Endothelial cell of umbilical vein (primary cell): ENCODE data around the gene RMC1. TPM values are rescaled to one million over a fixed set of nuclear protein-coding genes. Genes with fewer than 3 reads are reported as not detected.

Experiments
- BruUV-seq: library from RNA; stranded (reverse); fragments of 400-500 nt; replicated peaks from 2 replicates; lab custom pipeline; 2021; lab: Mats Ljungman, UMichigan
- CTCF ChIA-PET: fragments of 300-600, 350-600 bp; sonication (Branson Sonifier 250); formaldehyde crosslinking; loops from one replicate; lab custom pipeline; 2021; ENCODE audit warnings: antibody characterized with exemption, inconsistent platforms; lab: Charles Lee
- POLR2A ChIA-PET: fragments of 300-600, 350-600 bp; sonication (Branson Sonifier 250); formaldehyde crosslinking; loops from one replicate; lab custom pipeline; 2021; ENCODE audit warnings: antibody characterized with exemption, inconsistent platforms; lab: Charles Lee
- DNase-seq: peaks from one replicate; pipeline ENCODE4 v3.0.0-alpha.2; 2011; ENCODE audit warnings: low read depth, low spot score
- FAIRE-seq: peaks from 2 replicates; lab custom pipeline; 2011; peaks lifted over from hg19 to GRCh38; lab: Jason Lieb, UNC
- H2AFZ ChIP-seq: 2 replicates; pipeline ENCODE4 v1.6.0; 2012; ENCODE audit warnings: low read depth, low read length, control low read depth, inconsistent platforms
- H3K27ac ChIP-seq: 2 replicates; pipeline ENCODE4 v1.5.1; 2011; ENCODE audit warnings: low read depth, mild to moderate bottlenecking, control low read depth, low read length, moderate library complexity; ENCODE audit not compliant: insufficient read depth
- H3K27me3 ChIP-seq, 2 experiments: 2 replicates each; pipeline versions ENCODE4 v1.6.0 to v1.6.1; 2011; ENCODE audit warnings: low read length in 2 of 2, mixed read lengths in 1 of 2; ENCODE audit not compliant: control insufficient read depth in 2 of 2, insufficient read depth in 2 of 2
- H3K36me3 ChIP-seq, 2 experiments: 2 replicates in 1 of 2; 3 replicates in 1 of 2; pipeline ENCODE4 v1.5.1; 2011; ENCODE audit warnings: low read length in 2 of 2, mild to moderate bottlenecking in 1 of 2, moderate library complexity in 1 of 2; ENCODE audit not compliant: control insufficient read depth in 2 of 2, insufficient read depth in 2 of 2; ENCODE audit errors: extremely low read depth in 1 of 2
- H3K4me1 ChIP-seq: 3 replicates; pipeline ENCODE4 v1.5.1; 2011; ENCODE audit warnings: mild to moderate bottlenecking, low read length; ENCODE audit not compliant: control insufficient read depth, insufficient read depth; ENCODE audit errors: extremely low read depth
- H3K4me2 ChIP-seq: 2 replicates; pipeline ENCODE4 v1.6.1; 2011; ENCODE audit warnings: low read length, control low read depth, mixed read lengths; ENCODE audit not compliant: insufficient read depth
- H3K4me3 ChIP-seq, 3 experiments: fragments of 200-600 bp in 1 of 3; sonication (generic), shearing (Covaris generic) in 1 of 3; replicated peaks in 1 of 3; 2 replicates each; pipeline ENCODE4 v1.5.1; 2011 to 2016; ENCODE audit warnings: control low read depth in 3 of 3, low read length in 3 of 3, mild to moderate bottlenecking in 2 of 3, inconsistent platforms in 1 of 3, low read depth in 1 of 3, moderate library complexity in 1 of 3; ENCODE audit not compliant: insufficient read depth in 1 of 3
- H3K79me2 ChIP-seq: 2 replicates; pipeline ENCODE4 v1.6.0; 2012; ENCODE audit warnings: low read length, inconsistent platforms; ENCODE audit not compliant: control insufficient read depth, insufficient read depth
- H3K9ac ChIP-seq: replicated peaks from 2 replicates; pipeline ENCODE3; 2011; ENCODE audit warnings: low read length, control low read depth; ENCODE audit not compliant: insufficient read depth; ENCODE audit errors: extremely low read depth
- H3K9me1 ChIP-seq: replicated peaks from 3 replicates; pipeline ENCODE4 v1.6.0; 2011; ENCODE audit warnings: mild to moderate bottlenecking, low read length; ENCODE audit not compliant: control insufficient read depth, insufficient read depth; ENCODE audit errors: extremely low read depth
- H3K9me3 ChIP-seq: replicated peaks from 2 replicates; pipeline ENCODE4 v1.5.1; 2012; ENCODE audit warnings: low read length, inconsistent platforms; ENCODE audit not compliant: control insufficient read depth, insufficient read depth
- H4K20me1 ChIP-seq: replicated peaks from 2 replicates; pipeline ENCODE3; 2011; ENCODE audit warnings: mild to moderate bottlenecking, low read length; ENCODE audit not compliant: control insufficient read depth, insufficient read depth; ENCODE audit errors: extremely low read depth
- GATA2 ChIP-seq: IDR thresholded peaks from 2 replicates; pipeline ENCODE4 v1.7.0; 2011; ENCODE audit warnings: low read depth, mild to moderate bottlenecking, moderate library complexity, mixed read lengths, low read length; ENCODE audit not compliant: insufficient read length, insufficient read depth
- POLR2A ChIP-seq: IDR thresholded peaks from 2 replicates; pipeline ENCODE4 v1.6.1; 2012; ENCODE audit warnings: low read depth, mild to moderate bottlenecking, control low read depth, low read length
- dilution Hi-C: fragments of 300-500 bp; cut with MboI; formaldehyde crosslinking; loops from one replicate; pipeline ENCODE4 v1.15.0; 2019; ENCODE audit warnings: low sequenced_read_pairs; ENCODE audit not compliant: extremely low pct_ligation_motif_present
- intact Hi-C: fragments of 100-400 bp; cut with micrococcal nuclease; formaldehyde crosslinking; loops from one replicate; pipeline ENCODE4 v1.10.0; 2022
- polyA plus RNA-seq, 4 experiments: library from polyadenylated mRNA; depleted of rRNA in 3 of 4; stranded (reverse) in 3 of 4; unstranded in 1 of 4; fragments of >200 nt; gene quantifications; 2 replicates each; pipeline versions ENCODE4 v1.2.1 to v1.2.3, GENCODE V29; 2011 to 2012; ENCODE audit warnings: missing spikeins in 1 of 4
- total RNA-seq: library from RNA; stranded (reverse); gene quantifications from 2 replicates; pipeline ENCODE4 v1.2.3, GENCODE V29; 2021
- TF ChIP-seq, protein P1 (sequence below): IDR thresholded peaks from 2 replicates; pipeline ENCODE4 v1.6.1; 2011; ENCODE audit not compliant: insufficient read depth, insufficient read length
- TF ChIP-seq, protein P2 (sequence below), 2 donors: IDR thresholded peaks; 1 replicate in 1 of 2; 2 replicates in 1 of 2; pipeline ENCODE4 v1.5.1; 2011; ENCODE audit warnings: low read length in 2 of 2, mild to moderate bottlenecking in 2 of 2, moderate library complexity in 2 of 2, control low read depth in 1 of 2, inconsistent platforms in 1 of 2, low read depth in 1 of 2; ENCODE audit not compliant: insufficient read depth in 1 of 2; ENCODE audit errors: extremely low read depth in 1 of 2

RMC1 gene
- total and polyA plus RNA-seq, 2 donors (not counting 3 experiments of a cell fraction or from before 2014, with no cell fraction given), result 26.2 to 29.7 TPM

GRCh38 chr18:23498117-23498516 lies 5.2 kb upstream of the RMC1 start:
- H3K4me2 ChIP-seq, result no peak overlapping the region
- TF ChIP-seq GATA2, result no peak
- no peak for TF ChIP-seq POLR2A
- H3K9me3 ChIP-seq, result no peaks in the 10 kb centered on the region
- H2AFZ ChIP-seq, result no peak overlapping the region
- no peaks in the 10 kb centered on the region for H3K36me3 ChIP-seq
- H4K20me1 ChIP-seq, result no peaks in the 10 kb centered on the region
- no peaks in the 10 kb centered on the region for H3K79me2 ChIP-seq
- FAIRE-seq, result no peak
- no peak overlapping the region for H3K4me3 ChIP-seq
- H3K27ac ChIP-seq, result no peak overlapping the region
- POLR2A ChIA-PET, result no interaction called here
- peaks cover 7% of the 10 kb centered on the region for H3K4me1 ChIP-seq
- BruUV-seq, result no TSS peak
- dilution Hi-C loops, result no loop called here
- no peaks in the 10 kb centered on the region for H3K27me3 ChIP-seq
- no peak for DNase-seq
- H3K9ac ChIP-seq, result no peak overlapping the region
- intact Hi-C loops, result no loop called here
- no peaks in the 10 kb centered on the region for H3K9me1 ChIP-seq
- CTCF ChIA-PET, result interaction anchor here (0.6 to 3.8 kb wide), 41 partner anchors 8 to 565 kb away, joined by 3 to 71 read pairs (median 4); partner anchors contain the start of genes RBBP8 and RIOK3

- TF ChIP-seq, protein P1, sequence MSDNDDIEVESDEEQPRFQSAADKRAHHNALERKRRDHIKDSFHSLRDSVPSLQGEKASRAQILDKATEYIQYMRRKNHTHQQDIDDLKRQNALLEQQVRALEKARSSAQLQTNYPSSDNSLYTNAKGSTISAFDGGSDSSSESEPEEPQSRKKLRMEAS, result no peak
- TF ChIP-seq, protein P2, sequence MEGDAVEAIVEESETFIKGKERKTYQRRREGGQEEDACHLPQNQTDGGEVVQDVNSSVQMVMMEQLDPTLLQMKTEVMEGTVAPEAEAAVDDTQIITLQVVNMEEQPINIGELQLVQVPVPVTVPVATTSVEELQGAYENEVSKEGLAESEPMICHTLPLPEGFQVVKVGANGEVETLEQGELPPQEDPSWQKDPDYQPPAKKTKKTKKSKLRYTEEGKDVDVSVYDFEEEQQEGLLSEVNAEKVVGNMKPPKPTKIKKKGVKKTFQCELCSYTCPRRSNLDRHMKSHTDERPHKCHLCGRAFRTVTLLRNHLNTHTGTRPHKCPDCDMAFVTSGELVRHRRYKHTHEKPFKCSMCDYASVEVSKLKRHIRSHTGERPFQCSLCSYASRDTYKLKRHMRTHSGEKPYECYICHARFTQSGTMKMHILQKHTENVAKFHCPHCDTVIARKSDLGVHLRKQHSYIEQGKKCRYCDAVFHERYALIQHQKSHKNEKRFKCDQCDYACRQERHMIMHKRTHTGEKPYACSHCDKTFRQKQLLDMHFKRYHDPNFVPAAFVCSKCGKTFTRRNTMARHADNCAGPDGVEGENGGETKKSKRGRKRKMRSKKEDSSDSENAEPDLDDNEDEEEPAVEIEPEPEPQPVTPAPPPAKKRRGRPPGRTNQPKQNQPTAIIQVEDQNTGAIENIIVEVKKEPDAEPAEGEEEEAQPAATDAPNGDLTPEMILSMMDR (IDR thresholded peaks at IDR 0.05; ENCODE audit: extremely low read depth in 1 of 2, insufficient read depth in 1 of 2, low read depth in 1 of 2, low read length in 2 of 2), result peak; percentile 91 to 93
- no peak overlapping the region for H3K27ac ChIP-seq
- ChIA-PET CTCF (interaction anchor here (0.6 to 3.8 kb wide), 42 partner anchors 8 to 566 kb away, joined by 3 to 71 read pairs (median 4); partner anchors contain the start of genes RBBP8 and RIOK3), POLR2A (no interaction called here)
- peak; percentile 77 for FAIRE-seq
- H4K20me1 ChIP-seq, result no peaks in the 10 kb centered on the region
- no peak overlapping the region for H2AFZ ChIP-seq
- H3K9me1 ChIP-seq, result no peaks in the 10 kb centered on the region
- dilution Hi-C loops (no loop called here), intact Hi-C loops (no loop called here)
- no peak overlapping the region for H3K4me2 ChIP-seq
- H3K9ac ChIP-seq, result no peak overlapping the region
- no peaks in the 10 kb centered on the region for H3K27me3 ChIP-seq
- BruUV-seq, result no TSS peak
- peaks cover 3% of the 10 kb centered on the region for H3K79me2 ChIP-seq
- no peaks in the 10 kb centered on the region for H3K36me3 ChIP-seq
- no peaks in the 10 kb centered on the region for H3K9me3 ChIP-seq
- H3K4me3 ChIP-seq, result no peak overlapping the region
- DNase-seq, result peak; percentile 54
- H3K4me1 ChIP-seq, result peaks cover 8% of the 10 kb centered on the region
Observed at GRCh38 chr18:23498877-23499276, 4.4 kb upstream of the RMC1 start.
